K562 (cell line): Measurements from ENCODE around the gene TTK.
"Not testable (repeated sequence)": the region's sequence is repeated elsewhere in the genome, so short reads cannot be mapped to it uniquely, and the experiment has no call there.

Source experiments
- HDAC6 ChIP-seq: IDR thresholded peaks from 2 replicates; pipeline ENCODE4 v1.6.1; 2012; ENCODE audit warnings: low read depth, mild to moderate bottlenecking, control low read depth, inconsistent platforms, low read length, moderate library complexity
- KLF16 ChIP-seq: IDR thresholded peaks from 2 replicates; pipeline ENCODE4 v1.6.1; 2016; ENCODE audit warnings: antibody characterized with exemption
- SMARCA4 ChIP-seq: fragments of 450-650 bp; IDR thresholded peaks from 2 replicates; pipeline ENCODE4 v1.6.1; 2016
- ZNF347 ChIP-seq: fragments of 450-650 bp; formaldehyde crosslinking; IDR thresholded peaks from 2 replicates; pipeline ENCODE4 v1.4.0; 2020; ENCODE audit warnings: low read depth, mild to moderate bottlenecking, moderate library complexity

DNA sequence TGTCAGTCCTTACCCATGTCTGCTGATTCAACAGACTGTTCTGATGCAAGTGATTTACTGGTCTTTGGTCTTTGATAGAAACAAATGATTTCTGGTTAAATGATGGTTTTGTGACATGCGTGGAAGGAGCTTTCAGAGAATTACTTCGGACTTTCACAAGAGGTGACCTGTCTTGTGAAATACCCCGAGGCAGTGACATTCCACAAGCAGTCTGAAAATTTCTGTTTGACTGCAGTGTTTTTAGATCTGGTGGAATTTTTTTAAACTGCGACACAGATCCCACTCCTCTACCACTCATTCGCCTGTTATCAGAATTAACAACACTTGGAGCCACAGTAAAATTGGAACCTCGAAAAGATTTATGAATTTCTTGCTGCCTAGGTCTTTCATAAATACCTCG, 63.7 kb downstream of the TTK start:
- TF ChIP-seq SMARCA4; HDAC6; KLF16; ZNF347 (CRISPR knock-in tag): not testable (repeated sequence)
